Measurements from ENCODE around the gene DPM3.

Gene DPM3

DNA sequence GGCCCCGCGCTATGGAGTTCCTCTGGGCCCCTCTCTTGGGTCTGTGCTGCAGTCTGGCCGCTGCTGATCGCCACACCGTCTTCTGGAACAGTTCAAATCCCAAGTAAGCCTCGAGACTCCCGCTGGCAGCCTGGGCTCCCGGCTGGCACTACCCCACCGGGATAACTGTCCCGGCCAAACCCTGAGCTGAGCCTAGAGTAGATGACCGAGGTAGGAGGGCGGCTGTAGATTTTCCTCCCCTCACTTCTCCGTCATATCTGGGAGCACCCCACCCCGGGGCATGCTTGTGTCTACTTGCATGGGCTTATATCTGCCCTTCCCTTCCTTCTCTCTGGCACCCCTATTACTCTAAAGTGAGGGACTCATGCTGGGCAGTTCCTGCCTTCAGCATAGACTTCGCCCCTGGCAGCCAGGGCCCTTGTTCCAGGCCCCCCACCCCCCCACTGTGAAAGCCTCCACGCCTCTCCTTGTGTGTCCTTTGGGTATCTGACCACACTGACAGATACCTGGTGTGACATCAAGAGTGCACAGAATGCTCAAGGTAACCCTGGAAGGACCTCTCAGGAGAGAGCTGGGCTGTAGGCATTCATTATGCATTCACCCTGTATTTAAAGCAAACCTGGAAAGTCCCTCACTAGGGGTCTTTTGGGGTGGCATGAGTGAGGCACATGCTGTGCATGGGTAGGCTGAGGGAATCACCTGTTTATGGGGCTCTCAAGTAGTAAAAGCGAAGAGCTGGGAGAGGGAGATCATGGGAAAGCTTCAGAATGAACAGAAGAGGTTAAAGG is 12.2 kb downstream of the DPM3 start:
- Histone ChIP-seq H3K9ac (ENCODE audit: low read length) (no peak overlapping the region), H3K79me2 (ENCODE audit: low read length) (no peaks in the 10 kb centered on the region), H4K20me1 (ENCODE audit: insufficient read depth, low read length) (no peaks in the 10 kb centered on the region), H3F3A (ENCODE audit: insufficient read depth, low read length) (no peaks in the 10 kb centered on the region), H3K4me1 (ENCODE audit: low read length) (peaks cover 5% of the 10 kb centered on the region; the same call in 1 of the 2 replicates), H3K9me3 (replicated peaks; ENCODE audit: insufficient read depth, low read length) (no peaks in the 10 kb centered on the region), H3K4me2 (ENCODE audit: low read depth, low read length) (peak overlapping the region; percentile 92), H3K27ac (ENCODE audit: low read length) (no peak overlapping the region), H2AFZ (ENCODE audit: low read length) (peak overlapping the region; percentile 52; the same call in 1 of the 2 replicates), H3K4me3 (ENCODE audit: low read length) (peak overlapping the region; percentile 44), H3K9me2 (replicated peaks; ENCODE audit: insufficient read depth, low read length) (no peaks in the 10 kb centered on the region), H3K36me3 (replicated peaks; ENCODE audit: insufficient read depth, low read length) (no peaks in the 10 kb centered on the region), H3K27me3 (replicated peaks; ENCODE audit: insufficient read depth, low read length) (peaks cover 82% of the 10 kb centered on the region)
- no peak for DNase-seq
- TF ChIP-seq, protein P1, sequence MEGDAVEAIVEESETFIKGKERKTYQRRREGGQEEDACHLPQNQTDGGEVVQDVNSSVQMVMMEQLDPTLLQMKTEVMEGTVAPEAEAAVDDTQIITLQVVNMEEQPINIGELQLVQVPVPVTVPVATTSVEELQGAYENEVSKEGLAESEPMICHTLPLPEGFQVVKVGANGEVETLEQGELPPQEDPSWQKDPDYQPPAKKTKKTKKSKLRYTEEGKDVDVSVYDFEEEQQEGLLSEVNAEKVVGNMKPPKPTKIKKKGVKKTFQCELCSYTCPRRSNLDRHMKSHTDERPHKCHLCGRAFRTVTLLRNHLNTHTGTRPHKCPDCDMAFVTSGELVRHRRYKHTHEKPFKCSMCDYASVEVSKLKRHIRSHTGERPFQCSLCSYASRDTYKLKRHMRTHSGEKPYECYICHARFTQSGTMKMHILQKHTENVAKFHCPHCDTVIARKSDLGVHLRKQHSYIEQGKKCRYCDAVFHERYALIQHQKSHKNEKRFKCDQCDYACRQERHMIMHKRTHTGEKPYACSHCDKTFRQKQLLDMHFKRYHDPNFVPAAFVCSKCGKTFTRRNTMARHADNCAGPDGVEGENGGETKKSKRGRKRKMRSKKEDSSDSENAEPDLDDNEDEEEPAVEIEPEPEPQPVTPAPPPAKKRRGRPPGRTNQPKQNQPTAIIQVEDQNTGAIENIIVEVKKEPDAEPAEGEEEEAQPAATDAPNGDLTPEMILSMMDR (IDR thresholded peaks at IDR 0.05; ENCODE audit: low read length), result no peak
- TF ChIP-seq EZH2 (optimal IDR thresholded peaks at IDR 0.05; ENCODE audit: low read depth, low read length), result peak; percentile 93

DNA sequence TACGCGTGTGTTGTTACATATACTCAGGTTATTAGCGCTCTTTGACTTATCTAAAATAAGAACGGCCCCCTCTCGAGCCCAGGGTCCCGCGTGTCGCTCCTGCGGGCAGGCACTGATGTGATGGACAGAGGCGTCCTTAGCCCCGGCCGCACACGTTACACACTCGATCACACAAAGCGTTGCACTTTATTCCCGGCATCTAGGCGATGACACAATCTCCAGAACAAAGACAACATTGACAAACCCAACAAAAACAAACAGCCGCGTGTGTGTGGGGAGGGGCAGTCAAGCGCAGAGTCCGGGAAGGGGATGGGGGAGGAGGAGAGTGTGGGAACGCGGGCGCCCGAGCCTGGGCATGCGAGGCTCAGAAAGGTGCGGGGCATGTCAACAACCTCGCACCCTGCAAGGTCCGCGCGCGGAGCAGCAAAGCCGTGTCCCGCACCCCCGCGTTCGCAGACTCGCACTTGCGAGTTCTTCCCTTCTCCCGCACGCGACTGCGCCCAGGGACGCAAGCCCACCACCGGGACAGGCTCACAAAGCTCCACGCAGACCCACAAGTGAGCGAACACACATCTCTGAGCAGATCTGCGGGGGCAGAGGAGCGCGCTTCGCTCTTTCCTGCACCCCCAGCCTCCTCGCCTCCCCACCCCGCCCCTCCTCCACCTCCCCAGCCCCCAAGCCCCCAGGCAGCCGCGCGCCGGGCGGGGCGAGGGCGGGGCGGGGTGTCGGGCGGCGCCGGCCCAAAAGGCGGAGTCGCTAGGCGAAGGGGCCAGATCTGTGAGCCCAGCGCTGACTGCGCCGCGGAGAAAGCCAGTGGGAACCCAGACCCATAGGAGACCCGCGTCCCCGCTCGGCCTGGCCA is 13.0 kb downstream of the DPM3 start, which contains the start of gene EFNA1:
Gene EFNA1 (plus strand): TSS at position 772 of the 862 bp plus-strand sequence. CDS start 102 bp downstream, outside the sequence.
- Histone ChIP-seq H3K4me2 (ENCODE audit: low read depth, low read length) (peak within 1 kb of the TSS; percentile 92), H3K9me2 (replicated peaks; ENCODE audit: insufficient read depth, low read length) (no peaks in the 10 kb centered on the region), H2AFZ (ENCODE audit: low read length) (peak within 1 kb of the TSS; percentile 52), H4K20me1 (ENCODE audit: insufficient read depth, low read length) (no peaks in the 10 kb centered on the region), H3K79me2 (ENCODE audit: low read length) (no peaks in the 10 kb centered on the region), H3K27me3 (replicated peaks; ENCODE audit: insufficient read depth, low read length) (peaks cover 90% of the 10 kb centered on the region), H3K36me3 (replicated peaks; ENCODE audit: insufficient read depth, low read length) (no peaks in the 10 kb centered on the region), H3K9ac (ENCODE audit: low read length) (no peak within 1 kb of the TSS), H3K9me3 (replicated peaks; ENCODE audit: insufficient read depth, low read length) (no peaks in the 10 kb centered on the region), H3K27ac (ENCODE audit: low read length) (no peak within 1 kb of the TSS), H3K4me3 (ENCODE audit: low read length) (peak within 1 kb of the TSS; percentile 47), H3K4me1 (ENCODE audit: low read length) (peaks cover 5% of the 10 kb centered on the region; the same call in 1 of the 2 replicates), H3F3A (ENCODE audit: insufficient read depth, low read length) (no peaks in the 10 kb centered on the region)
- TF ChIP-seq EZH2 (optimal IDR thresholded peaks at IDR 0.05; ENCODE audit: low read depth, low read length), result peak; percentile 99
- TF ChIP-seq EZH2phosphoT487 (IDR thresholded peaks at IDR 0.05; ENCODE audit: low read length), result peak; percentile 96
- TF ChIP-seq, protein P1 (IDR thresholded peaks at IDR 0.05; ENCODE audit: low read length), result no peak
- DNase-seq, result peak; percentile 41

DNA sequence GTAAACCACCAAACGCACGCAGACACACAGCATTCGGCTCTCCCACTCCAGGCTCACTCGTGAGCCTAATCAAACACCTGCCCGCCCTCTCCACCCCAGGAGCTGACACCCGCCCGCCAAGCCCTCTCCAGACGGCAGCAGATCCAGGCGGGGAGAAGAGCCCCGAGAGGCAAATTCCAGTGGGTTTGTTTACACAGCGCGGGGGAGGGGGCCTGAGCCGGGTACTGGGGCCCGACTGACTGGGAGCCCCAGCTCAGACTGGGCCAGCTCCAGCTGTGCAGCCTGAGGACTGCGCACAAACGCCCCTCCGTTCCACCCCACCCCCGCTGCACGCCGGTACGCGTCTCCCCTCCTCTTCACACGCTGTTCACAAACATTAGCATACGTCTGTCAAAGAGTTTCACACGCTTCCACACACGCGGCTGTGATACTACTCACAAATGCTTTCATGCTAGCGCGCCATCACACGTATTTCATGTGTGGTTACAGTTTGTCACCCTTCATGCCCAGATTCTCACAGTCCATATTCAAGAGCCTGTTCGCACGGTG is 13.7 kb downstream of the DPM3 start:
- H3K9me2 ChIP-seq (replicated peaks; ENCODE audit: insufficient read depth, low read length), result no peaks in the 10 kb centered on the region
- no peaks in the 10 kb centered on the region for H3K79me2 ChIP-seq (ENCODE audit: low read length)
- no peak overlapping the region for H2AFZ ChIP-seq (ENCODE audit: low read length)
- H4K20me1 ChIP-seq (ENCODE audit: insufficient read depth, low read length), result no peaks in the 10 kb centered on the region
- no peaks in the 10 kb centered on the region for H3K36me3 ChIP-seq (replicated peaks; ENCODE audit: insufficient read depth, low read length)
- TF ChIP-seq, protein P1 (IDR thresholded peaks at IDR 0.05; ENCODE audit: low read length), result no peak
- no peak for TF ChIP-seq EZH2phosphoT487 (IDR thresholded peaks at IDR 0.05; ENCODE audit: low read length)
- TF ChIP-seq EZH2 (optimal IDR thresholded peaks at IDR 0.05; ENCODE audit: low read depth, low read length), result no peak
- H3K4me2 ChIP-seq (ENCODE audit: low read depth, low read length), result peak overlapping the region; percentile 92; the same call in 1 of the 2 replicates
- H3K4me1 ChIP-seq (ENCODE audit: low read length), result peaks cover 5% of the 10 kb centered on the region; the same call in 1 of the 2 replicates
- peak overlapping the region; percentile 47; the same call in 1 of the 2 replicates for H3K4me3 ChIP-seq (ENCODE audit: low read length)
- H3K27me3 ChIP-seq (replicated peaks; ENCODE audit: insufficient read depth, low read length), result peaks cover 97% of the 10 kb centered on the region
- no peak for DNase-seq
- no peak overlapping the region for H3K9ac ChIP-seq (ENCODE audit: low read length)
- no peaks in the 10 kb centered on the region for H3F3A ChIP-seq (ENCODE audit: insufficient read depth, low read length)
- H3K27ac ChIP-seq (ENCODE audit: low read length), result no peak overlapping the region
- no peaks in the 10 kb centered on the region for H3K9me3 ChIP-seq (replicated peaks; ENCODE audit: insufficient read depth, low read length)
